NCI-H226 (cell line): ENCODE measurements around the gene CAMSAP3.
"Not testable (repeated sequence)": the region's sequence is repeated elsewhere in the genome, so short reads cannot be mapped to it uniquely, and the experiment has no call there.

ENCODE experiments used
- DNase-seq: peaks from one replicate; pipeline ENCODE4 v3.0.0-alpha.2; 2015

The CAMSAP3 gene

DNA sequence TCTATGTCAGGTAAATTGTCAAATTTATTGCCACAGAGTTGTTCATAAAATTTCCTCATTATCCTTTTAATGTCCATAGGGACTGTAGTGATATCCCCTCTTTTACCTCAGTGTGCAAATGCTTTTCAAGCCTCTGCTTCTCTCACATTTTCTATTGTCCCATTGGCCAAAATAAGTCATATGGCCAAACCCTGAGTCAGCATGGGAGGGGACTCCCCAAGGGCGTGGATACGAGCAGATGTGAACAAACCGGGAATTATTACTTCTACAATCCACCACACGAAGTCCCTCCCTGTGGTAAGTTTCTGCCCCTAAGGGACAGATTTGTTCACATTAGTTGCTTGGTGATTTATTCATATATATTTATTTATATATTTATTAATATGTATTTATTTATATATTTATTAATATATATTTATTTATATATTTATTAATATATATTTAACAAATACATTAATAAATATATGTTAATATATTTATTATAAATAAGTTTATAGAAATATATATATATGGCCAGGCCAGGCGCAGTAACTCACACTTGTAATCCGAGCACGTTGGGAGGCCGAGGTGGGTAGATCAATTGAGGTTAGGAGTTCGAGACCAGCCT is 20.1 kb upstream of the CAMSAP3 start:
- DNase-seq: peak; percentile 24

DNA sequence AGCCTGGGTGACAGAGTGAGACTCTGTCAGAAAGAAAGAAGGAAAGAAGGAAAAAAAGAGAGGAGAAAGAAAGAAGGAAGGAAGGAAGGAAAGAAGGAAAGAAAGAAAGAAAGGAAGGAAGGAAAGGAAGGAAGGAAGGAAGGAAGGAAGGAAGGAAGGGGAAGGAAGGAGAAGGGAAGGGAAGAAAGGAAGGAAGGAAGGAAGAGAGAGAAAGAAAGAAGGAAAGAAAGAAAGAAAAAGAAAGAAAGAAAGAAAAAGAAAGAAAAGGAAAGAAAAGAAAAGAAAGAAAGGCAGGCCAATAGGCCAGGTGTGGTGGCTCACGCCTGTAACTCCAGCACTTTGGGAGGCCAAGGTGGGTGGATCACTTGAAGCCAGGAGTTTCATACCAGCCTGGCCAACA is 18.2 kb upstream of the CAMSAP3 start:
- DNase-seq: not testable (repeated sequence)

GRCh38 chr19:7578127-7578526 is 17.5 kb upstream of the CAMSAP3 start:
- DNase-seq: no peak

DNA sequence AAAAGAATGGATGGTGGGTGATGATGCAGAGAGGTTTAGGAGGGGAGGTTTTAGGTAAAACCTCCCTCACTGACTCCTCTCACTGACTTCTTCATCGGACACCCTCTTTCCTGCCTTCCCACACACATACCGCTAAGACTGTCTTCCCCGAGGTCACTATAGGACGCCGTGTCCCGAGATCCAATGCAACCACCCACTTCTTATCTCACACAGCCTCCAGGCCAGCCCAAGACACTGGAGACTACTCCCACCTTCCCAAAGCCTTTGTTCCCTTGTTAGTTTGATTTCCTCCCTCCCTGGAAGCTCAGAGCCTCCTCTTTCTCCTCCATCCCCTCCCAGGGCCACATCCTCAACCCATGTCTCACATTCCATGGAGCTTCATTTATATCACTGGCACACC is 16.5 kb upstream of the CAMSAP3 start:
- no peak for DNase-seq

- no peak for DNase-seq
Measured at GRCh38 chr19:7582446-7582845, 13.2 kb upstream of the CAMSAP3 start.

DNA sequence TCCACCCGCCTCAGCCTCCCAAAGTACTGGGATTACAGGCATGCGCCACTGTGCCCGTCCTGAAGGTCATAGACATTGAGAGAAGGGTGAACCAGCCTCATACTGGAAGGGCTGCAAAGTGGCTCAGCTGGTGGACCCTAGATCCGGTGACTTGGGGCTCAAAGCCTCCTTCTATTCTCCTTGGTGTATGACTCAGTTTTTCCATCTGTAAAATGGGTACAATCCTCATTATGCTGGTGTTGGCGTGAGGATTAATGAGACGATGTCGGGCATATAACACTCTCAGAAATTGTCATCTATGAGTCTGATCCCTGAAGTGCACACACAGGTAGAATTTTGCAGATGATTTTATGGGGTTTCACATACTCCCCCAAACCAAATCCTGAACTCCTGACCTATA is 5.8 kb upstream of the CAMSAP3 start:
- no peak for DNase-seq

DNA sequence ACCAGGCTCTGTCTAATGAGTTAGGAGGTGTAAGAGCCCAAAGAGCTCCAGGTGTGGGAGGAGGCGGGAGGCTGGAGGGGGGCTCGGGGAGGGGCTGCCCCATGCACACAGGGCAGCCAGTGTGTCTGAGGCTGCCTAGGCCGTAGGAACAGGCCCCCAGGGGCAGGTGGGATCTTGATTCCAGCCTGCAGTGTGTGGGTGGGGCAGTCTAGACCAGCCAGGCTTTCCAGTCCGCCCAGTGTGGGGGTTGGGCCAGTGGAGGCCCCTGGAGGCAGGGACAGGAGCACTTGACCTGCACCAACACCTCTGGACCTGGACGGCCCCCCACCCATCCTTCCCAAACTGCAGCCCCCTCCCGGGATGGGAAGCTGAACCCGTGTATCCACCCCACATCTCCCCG is 5.4 kb upstream of the CAMSAP3 start:
- no peak for DNase-seq

DNA sequence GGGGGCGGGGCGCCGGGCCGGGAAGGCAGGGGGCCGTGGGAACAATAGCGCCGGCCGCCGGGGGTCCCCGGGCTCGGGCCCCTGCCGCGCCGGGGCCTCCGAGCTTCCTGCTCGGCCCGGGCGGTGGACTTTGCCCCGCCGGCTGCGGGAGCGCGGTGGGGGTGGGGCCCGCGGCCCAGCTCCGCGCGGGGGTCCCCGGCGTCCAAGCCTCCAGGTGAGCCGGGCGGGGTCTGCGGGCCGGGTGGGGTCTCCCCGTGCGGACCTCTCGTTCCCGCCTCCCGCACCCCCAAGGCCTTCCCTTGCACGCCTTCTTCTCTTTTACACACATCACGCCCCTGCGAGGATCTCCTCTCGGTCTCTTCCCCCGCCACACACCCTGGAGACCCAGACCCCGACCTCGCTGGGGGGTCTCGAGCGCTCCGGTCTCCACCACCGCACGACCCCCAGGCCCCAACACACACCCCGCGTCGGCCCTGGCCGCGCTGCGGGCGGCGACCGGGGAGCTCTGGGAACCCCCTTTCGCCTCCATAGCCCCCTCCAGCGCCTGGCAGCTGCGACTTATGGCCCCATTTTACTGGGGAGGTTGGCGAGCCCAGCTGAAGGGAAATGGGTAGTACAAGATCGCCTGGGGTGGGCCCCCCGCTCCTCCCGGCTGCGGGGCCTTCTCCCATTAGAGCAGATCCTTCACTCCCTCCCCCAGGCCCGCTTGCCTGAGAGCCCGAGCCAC is 711 bp downstream of the CAMSAP3 start:
- no peak for DNase-seq

- no peak for DNase-seq
Measured at GRCh38 chr19:7597689-7598088, 2.0 kb downstream of the CAMSAP3 start.

DNA sequence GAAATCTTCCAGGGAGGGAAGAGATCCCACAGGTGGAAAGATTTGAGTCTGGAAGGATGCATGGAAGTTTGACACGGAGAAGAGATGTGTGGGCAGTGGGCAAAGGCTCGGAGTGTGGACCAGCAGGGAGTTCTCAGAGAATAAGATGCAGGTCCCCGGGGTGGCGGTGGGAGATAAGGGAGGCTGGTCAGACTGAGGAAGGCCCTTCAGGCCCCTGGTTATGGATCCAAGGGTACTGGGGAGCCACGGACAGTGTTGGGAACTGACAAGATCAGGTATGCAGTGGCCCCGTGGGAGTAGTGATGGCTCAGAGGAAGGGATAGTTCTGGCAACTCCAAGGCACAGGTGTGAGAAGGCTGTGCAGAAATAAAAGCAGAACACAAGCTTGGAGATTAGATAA is 2.5 kb downstream of the CAMSAP3 start:
- DNase-seq: no peak

DNA sequence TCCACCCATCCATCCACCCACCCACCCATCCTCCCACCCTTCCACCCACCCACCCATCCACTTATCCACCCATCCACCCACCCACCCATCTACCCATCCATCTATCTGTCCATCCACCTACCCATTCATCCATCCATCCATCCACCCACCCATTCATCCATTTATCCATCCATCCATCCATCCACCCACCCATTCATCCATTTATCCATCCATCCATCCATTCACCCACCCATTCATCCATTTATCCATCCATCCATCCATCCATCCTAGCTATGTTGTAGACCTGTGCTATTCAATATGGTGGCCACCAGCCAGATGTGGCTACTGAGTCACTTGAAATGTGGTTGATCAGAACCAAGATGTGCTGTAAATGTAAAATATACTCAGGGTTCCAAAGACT is 5.1 kb downstream of the CAMSAP3 start:
- DNase-seq: no peak

DNA sequence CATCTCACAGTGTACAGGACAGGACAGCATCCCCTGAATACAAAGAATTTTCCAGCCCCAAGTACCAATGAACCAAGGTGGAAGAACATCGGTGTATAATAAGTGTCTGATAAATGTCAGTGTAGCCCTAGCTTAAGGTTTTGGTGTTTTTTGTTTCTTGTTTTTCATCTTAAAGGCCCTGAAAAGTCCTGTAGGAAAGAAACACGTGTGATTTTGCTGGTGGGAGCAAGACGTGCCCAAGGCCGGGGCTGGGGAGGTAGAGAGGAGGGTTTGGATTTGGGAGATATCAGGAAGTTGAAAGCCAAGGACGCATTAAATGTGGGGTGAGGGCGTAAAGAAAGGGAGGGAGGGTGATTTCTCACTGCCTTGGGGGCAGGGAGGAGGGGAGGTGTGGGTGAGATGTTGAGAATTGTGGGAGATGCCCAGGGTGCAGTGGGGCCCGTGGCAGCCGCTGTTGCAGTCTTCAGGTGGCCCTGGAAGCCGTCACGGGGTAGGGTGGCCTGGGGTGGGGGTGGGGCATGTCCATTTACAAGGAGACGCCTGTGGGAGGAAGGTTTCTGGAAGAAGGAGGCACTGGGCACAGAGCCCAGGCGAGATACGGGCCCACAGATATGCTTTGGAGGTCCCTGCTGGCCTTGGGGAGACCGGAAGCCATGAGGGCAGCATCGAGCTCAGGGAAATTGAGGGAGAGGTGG is 6.7 kb downstream of the CAMSAP3 start:
- DNase-seq: peak; percentile 56

DNA sequence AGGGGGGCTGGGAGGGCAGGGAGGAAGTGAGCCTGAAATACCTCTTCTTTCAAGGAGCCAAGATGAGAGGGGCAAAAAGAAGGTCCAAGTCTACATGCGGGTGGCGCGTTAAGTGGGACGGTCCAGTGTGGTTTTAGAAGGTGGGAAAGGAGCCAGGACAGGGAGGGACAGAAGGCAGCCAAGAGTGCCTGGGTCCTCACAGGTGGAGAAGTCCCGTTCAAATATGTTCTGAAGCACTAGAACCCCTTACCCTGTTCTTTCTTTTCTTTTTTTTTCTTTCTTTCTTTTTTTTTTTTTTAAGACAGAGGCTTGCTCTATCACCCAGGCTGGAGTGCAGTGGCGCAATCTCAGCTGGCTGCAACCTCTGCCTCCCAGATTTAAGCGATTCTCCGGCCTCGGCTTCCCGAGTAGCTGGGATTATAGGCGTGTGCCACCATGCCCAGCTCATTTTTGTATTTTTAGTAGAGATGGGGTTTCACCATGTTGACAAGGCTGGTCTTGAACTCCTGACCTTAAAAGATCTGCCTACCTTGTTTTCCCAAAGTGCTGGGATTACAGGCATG is 7.4 kb downstream of the CAMSAP3 start:
- DNase-seq: no peak

- DNase-seq: peak; percentile 51
Measured at GRCh38 chr19:7603919-7604318, 8.3 kb downstream of the CAMSAP3 start.

DNA sequence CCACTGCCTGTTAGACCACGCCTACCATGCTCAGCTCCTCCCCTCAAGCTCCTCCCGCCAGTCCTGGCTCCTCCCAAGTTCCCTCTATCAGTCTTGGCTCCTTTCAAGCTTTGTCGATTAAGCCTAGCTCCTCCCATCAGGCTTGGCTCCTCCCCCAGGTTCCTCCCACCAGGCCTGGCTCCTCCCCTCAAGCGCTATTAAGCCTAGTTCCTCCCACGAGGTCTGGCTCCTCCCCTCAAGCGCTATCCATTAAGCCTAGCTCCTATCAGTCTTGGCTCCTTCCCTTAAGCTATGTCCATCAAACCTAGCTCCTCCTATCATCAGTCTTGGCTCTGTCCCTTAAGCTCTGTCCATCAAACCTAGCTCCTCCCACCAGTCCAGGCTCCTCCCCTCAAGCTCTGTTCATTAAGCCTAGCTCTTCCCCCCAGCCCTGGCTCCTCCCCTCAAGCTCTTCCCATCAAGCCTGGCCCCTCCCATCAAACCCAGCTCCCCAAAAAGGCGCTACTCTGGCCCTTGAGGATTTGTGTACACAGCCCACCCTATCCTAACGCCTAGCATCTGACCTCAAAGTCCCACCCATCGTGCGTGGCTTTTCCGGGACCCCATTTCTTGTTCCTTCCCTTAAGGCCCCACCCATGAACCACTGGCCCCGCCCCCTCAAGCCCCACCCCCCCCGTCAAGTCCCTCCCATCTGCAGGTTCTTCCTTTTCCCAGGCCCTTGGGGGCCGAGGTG is 10.0 kb downstream of the CAMSAP3 start:
- DNase-seq: peak; percentile 47

GRCh38 chr19:7606289-7606688 is 10.6 kb downstream of the CAMSAP3 start:
- no peak for DNase-seq

- DNase-seq: no peak
Measured at GRCh38 chr19:7607212-7607873, 11.7 kb downstream of the CAMSAP3 start.

- no peak for DNase-seq
Measured at GRCh38 chr19:7607874-7608560, 12.4 kb downstream of the CAMSAP3 start.

- no peak for DNase-seq
Measured at GRCh38 chr19:7610491-7611240, 15.0 kb downstream of the CAMSAP3 start.

DNA sequence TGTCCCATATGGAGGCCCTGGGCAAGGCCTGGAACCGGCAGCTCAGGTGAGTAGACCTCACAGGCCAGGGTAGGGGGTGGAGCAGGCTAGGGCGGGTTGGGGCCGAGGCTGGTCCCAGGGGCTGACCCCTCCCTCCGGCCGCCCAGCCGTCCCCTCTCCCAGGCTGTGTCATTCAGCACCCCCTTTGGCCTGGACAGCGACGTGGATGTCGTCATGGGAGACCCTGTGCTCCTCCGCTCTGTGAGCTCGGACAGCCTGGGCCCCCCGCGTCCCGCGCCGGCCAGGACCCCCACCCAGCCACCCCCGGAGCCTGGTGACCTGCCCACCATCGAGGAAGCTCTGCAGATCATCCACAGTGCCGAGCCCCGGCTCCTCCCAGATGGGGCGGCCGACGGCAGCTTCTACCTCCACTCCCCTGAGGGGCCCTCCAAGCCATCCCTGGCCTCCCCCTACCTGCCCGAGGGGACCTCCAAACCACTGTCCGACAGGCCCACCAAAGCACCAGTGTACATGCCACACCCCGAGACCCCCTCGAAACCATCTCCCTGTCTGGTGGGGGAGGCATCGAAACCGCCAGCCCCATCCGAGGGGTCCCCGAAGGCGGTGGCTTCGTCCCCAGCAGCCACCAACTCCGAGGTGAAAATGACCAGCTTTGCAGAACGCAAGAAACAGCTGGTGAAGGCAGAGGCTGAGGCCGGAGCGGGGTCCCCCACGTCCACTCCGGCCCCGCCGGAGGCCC is 16.0 kb downstream of the CAMSAP3 start:
- no peak for DNase-seq
